Kidney (tissue), 14 donors: Measurements from ENCODE around the gene TGM3. TPM values are rescaled to one million over a fixed set of nuclear protein-coding genes. Genes with fewer than 3 reads are reported as not detected.
A peak's percentile ranks its signal among the peaks of the same experiment; 100 is the strongest.

ENCODE experiments used
- DNase-seq, 5 donors: peaks; one replicate each; pipeline ENCODE4 v3.0.0-alpha.2; 2013 to 2020
- FAIRE-seq: peaks from 2 replicates; lab custom pipeline; 2012; peaks lifted over from hg19 to GRCh38; lab: Jason Lieb, UNC
- H3K27ac ChIP-seq, 2 donors: one replicate each; pipeline ENCODE4 v1.7.0; 2013; ENCODE audit warnings: low read depth in 2 of 2, low read length in 2 of 2, inconsistent platforms in 1 of 2
- H3K27me3 ChIP-seq: one replicate; pipeline ENCODE4 v1.7.1; 2013; ENCODE audit warnings: low read length, inconsistent platforms; ENCODE audit not compliant: control insufficient read depth, insufficient read depth
- H3K36me3 ChIP-seq, 3 donors: one replicate each; pipeline versions ENCODE4 v1.7.0 to v1.7.1; 2013; ENCODE audit warnings: low read length in 3 of 3, control low read depth in 1 of 3, inconsistent platforms in 1 of 3; ENCODE audit not compliant: insufficient read depth in 3 of 3, control insufficient read depth in 2 of 3
- H3K4me1 ChIP-seq, 3 donors: one replicate each; pipeline versions ENCODE4 v1.7.0 to v1.7.1; 2013; ENCODE audit warnings: low read length in 3 of 3, inconsistent platforms in 1 of 3, low read depth in 1 of 3; ENCODE audit not compliant: control insufficient read depth in 2 of 3, insufficient read depth in 2 of 3
- H3K4me3 ChIP-seq, 3 donors: one replicate each; pipeline versions ENCODE4 v1.7.0 to v1.8.1; 2013; ENCODE audit warnings: low read length in 3 of 3, control low read depth in 1 of 3, inconsistent platforms in 1 of 3
- H3K9ac ChIP-seq, 3 donors: one replicate each; pipeline versions ENCODE4 v1.7.0 to v1.7.1; 2013; ENCODE audit warnings: low read length in 3 of 3, control low read depth in 1 of 3, inconsistent platforms in 1 of 3
- H3K9me3 ChIP-seq, 3 donors: one replicate each; pipeline versions ENCODE4 v1.7.0 to v1.7.1; 2013; ENCODE audit warnings: low read length in 3 of 3, control low read depth in 1 of 3, inconsistent platforms in 1 of 3; ENCODE audit not compliant: control insufficient read depth in 2 of 3, insufficient read depth in 1 of 3
- CTCF ChIP-seq: IDR thresholded peaks from 3 replicates; pipeline ENCODE4 v1.5.1; 2012; ENCODE audit warnings: mild to moderate bottlenecking, moderate library complexity, borderline replicate concordance; ENCODE audit not compliant: insufficient read depth; ENCODE audit errors: extremely low read depth
- intact Hi-C: fragments of 100-400 bp; cut with DNase I; formaldehyde crosslinking; loops from one replicate; pipeline ENCODE4 v1.11.1; 2022
- polyA plus RNA-seq: library from polyadenylated mRNA; stranded (reverse); fragments of 350-450 nt; fragmentation: Illumina TruSeq; extraction: RNeasy Lipid Tissue Mini Kit (QIAGEN cat#74804); gene quantifications from one replicate; pipeline ENCODE4 v1.2.3, GENCODE V29; 2014; ENCODE audit warnings: low read depth, low replicate concordance; ENCODE audit not compliant: insufficient read depth
- total RNA-seq: library from RNA; stranded (reverse); fragmentation: NEBNext Ultra II Directional; extraction: Animal tissue kit (Norgen Biotek cat#: 25700); gene quantifications from one replicate; pipeline ENCODE4 v1.2.1, GENCODE V29; 2021
- donor health status: control.
- donor health status: control.
- donor health status: control.
- donor health status: control.
- donor health status: control.
- donor health status: DM: yes; HTN: yes; CAD: no.
- donor health status: Normal renal cell carcinoma (clear cell type).

Gene TGM3
- total and polyA plus RNA-seq, 2 donors from 2014 or later: 0.13 TPM; not detected in 1

- Histone ChIP-seq H3K27me3 (no peaks in the 10 kb centered on the region), H3K9me3 (no peaks in the 10 kb centered on the region), H3K27ac (peak overlapping the region in 1 of 2 donors; percentile 7), H3K9ac (no peak overlapping the region), H3K4me3 (no peak overlapping the region), H3K4me1 (peaks cover 0 to 3% (median 2%) of the 10 kb centered on the region in 3 donors), H3K36me3 (no peaks in the 10 kb centered on the region)
- no peak for TF ChIP-seq CTCF
- no peak for DNase-seq
- no peak for FAIRE-seq
- intact Hi-C loops: no loop called here
Measured at GRCh38 chr20:2300002-2300401, 4.2 kb downstream of the TGM3 start.

- Histone ChIP-seq H3K9ac (no peak overlapping the region), H3K36me3 (no peaks in the 10 kb centered on the region), H3K4me1 (peaks cover 0 to 3% (median 2%) of the 10 kb centered on the region in 3 donors), H3K27ac (peak overlapping the region in 1 of 2 donors; percentile 7), H3K4me3 (no peak overlapping the region), H3K27me3 (no peaks in the 10 kb centered on the region), H3K9me3 (no peaks in the 10 kb centered on the region)
- intact Hi-C loops: no loop called here
- DNase-seq (no peak), FAIRE-seq (no peak)
- TF ChIP-seq CTCF: no peak
Measured at GRCh38 chr20:2300420-2300819, 4.6 kb downstream of the TGM3 start.

- intact Hi-C loops: no loop called here
- no peaks in the 10 kb centered on the region for H3K9me3 ChIP-seq
- TF ChIP-seq CTCF: no peak
- no peaks in the 10 kb centered on the region for H3K36me3 ChIP-seq
- H3K4me1 ChIP-seq: peaks cover 0 to 3% (median 2%) of the 10 kb centered on the region in 3 donors
- no peak overlapping the region for H3K9ac ChIP-seq
- no peak overlapping the region for H3K27ac ChIP-seq
- DNase-seq: peak in 1 of 5 donors; percentile 36
- FAIRE-seq: no peak
- H3K4me3 ChIP-seq: no peak overlapping the region
- no peaks in the 10 kb centered on the region for H3K27me3 ChIP-seq
Measured at GRCh38 chr20:2301164-2301622, 5.4 kb downstream of the TGM3 start.
